ENCODE data around the gene CTIF. TPM values are rescaled to one million over a fixed set of nuclear protein-coding genes. Genes with fewer than 3 reads are reported as not detected.

Gene CTIF
- total RNA-seq, 1 experiment from 2014 or later, result 95.8 TPM

DNA sequence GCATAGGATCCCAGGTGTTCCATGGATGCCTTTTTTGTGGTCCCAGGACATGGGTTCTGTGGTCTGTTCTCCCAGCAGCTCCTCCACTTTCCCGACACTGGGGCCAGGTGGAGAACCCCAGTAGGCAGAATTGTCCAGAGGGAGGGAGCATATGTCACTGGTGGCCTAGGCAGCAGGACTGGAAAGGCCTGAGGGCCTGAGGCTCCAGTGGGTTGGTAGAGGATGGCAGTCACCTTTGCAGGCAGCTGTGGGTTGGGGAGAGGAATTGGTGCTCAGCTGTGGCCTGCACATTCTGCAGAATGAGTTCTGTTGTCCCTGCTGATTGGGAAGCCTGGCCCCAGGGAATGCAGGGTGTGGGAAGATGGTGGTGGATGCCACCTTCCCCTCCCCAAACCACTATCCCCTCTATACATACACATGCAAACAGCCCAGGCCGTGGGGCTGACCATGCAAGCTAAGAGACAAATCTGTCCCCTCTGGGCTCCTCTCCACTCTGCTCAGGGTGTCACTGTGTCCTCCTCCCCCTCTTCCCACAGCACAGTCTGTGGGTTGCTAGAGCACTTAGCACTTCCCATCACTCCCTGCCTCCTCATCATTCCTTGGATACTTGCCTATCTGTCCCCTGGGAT is 11.4 kb downstream of the CTIF start:
- no TSS peak for BruUV-seq (replicated peaks)
- ChIA-PET POLR2A (interaction anchor here (1.0 kb wide), 1 partner anchor 11 kb away, joined by 7 read pairs; the partner anchor contains the start of gene CTIF), CTCF (no interaction called here)
- Mint-ChIP-seq H3K9me3 (ENCODE audit: unreplicated experiment) (no peaks in the 10 kb centered on the region), H3K27me3 (ENCODE audit: insufficient read depth, unreplicated experiment) (no peaks in the 10 kb centered on the region), H3K27ac (ENCODE audit: low read depth, unreplicated experiment) (peak overlapping the region; percentile 65), H3K36me3 (ENCODE audit: insufficient read depth, unreplicated experiment) (peaks cover 5% of the 10 kb centered on the region), H3K4me1 (ENCODE audit: insufficient read depth, unreplicated experiment) (peaks cover 46% of the 10 kb centered on the region), H3K4me3 (ENCODE audit: unreplicated experiment) (no peak overlapping the region)
- DNase-seq (ENCODE audit: unreplicated experiment), result no peak
- intact Hi-C loops (cut with micrococcal nuclease), result no loop called here
- TF ChIP-seq, protein P1, sequence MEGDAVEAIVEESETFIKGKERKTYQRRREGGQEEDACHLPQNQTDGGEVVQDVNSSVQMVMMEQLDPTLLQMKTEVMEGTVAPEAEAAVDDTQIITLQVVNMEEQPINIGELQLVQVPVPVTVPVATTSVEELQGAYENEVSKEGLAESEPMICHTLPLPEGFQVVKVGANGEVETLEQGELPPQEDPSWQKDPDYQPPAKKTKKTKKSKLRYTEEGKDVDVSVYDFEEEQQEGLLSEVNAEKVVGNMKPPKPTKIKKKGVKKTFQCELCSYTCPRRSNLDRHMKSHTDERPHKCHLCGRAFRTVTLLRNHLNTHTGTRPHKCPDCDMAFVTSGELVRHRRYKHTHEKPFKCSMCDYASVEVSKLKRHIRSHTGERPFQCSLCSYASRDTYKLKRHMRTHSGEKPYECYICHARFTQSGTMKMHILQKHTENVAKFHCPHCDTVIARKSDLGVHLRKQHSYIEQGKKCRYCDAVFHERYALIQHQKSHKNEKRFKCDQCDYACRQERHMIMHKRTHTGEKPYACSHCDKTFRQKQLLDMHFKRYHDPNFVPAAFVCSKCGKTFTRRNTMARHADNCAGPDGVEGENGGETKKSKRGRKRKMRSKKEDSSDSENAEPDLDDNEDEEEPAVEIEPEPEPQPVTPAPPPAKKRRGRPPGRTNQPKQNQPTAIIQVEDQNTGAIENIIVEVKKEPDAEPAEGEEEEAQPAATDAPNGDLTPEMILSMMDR (IDR thresholded peaks at IDR 0.05; ENCODE audit: unreplicated experiment), result no peak

DNA sequence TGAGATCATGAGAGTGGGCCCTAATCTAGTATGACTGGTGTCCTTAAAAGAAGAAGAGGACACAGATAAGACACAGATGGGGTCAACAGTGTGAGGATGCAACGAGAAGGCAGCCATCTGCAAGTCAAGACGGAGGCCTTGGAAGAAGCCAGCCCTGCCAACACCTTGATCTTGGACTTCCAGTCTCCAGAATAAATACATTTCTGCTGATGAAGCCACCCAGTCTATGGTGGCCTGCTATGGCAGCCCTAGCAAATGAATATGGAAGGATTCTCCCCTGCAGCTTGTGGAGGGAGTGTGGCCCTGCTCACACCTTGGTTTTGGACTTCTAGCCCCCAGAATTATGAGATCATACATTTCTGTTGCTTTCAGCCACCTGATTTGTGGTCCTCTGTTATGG is 12.3 kb downstream of the CTIF start:
- no peaks in the 10 kb centered on the region for H3K27me3 Mint-ChIP-seq (ENCODE audit: insufficient read depth, unreplicated experiment)
- H3K9me3 Mint-ChIP-seq (ENCODE audit: unreplicated experiment), result no peaks in the 10 kb centered on the region
- no TSS peak for BruUV-seq (replicated peaks)
- H3K4me1 Mint-ChIP-seq (ENCODE audit: insufficient read depth, unreplicated experiment), result peaks cover 40% of the 10 kb centered on the region
- H3K27ac Mint-ChIP-seq (ENCODE audit: low read depth, unreplicated experiment), result no peak overlapping the region
- TF ChIP-seq, protein P1 (IDR thresholded peaks at IDR 0.05; ENCODE audit: unreplicated experiment), result no peak
- intact Hi-C loops (cut with micrococcal nuclease), result no loop called here
- H3K36me3 Mint-ChIP-seq (ENCODE audit: insufficient read depth, unreplicated experiment), result peaks cover 8% of the 10 kb centered on the region
- no peak overlapping the region for H3K4me3 Mint-ChIP-seq (ENCODE audit: unreplicated experiment)
- ChIA-PET POLR2A (interaction anchor here (0.6 kb wide), 1 partner anchor 356 kb away, joined by 3 read pairs; no protein-coding TSS in a partner anchor), CTCF (no interaction called here)
- no peak for DNase-seq (ENCODE audit: unreplicated experiment)

DNA sequence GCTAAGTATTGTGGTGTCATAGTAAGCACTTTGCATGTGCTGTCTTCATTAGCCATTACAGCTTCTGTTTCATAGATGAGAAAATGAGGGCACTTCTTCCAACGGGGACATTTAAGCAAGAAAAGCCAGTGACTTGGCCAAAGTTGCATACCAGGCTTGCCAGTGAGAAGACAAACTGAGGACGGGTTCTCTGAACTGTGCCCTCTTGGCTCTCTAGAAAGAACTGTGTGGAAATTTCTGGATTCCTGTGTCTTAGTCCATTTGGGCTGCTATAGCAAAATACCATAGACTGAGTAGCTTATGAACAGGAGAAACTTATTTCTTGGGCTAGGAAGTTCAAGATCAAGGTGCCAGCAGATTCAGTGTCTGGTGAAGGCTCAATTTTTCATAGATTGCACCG is 13.3 kb downstream of the CTIF start:
- no peak overlapping the region for H3K27ac Mint-ChIP-seq (ENCODE audit: low read depth, unreplicated experiment)
- ChIA-PET CTCF (no interaction called here), POLR2A (no interaction called here)

DNA sequence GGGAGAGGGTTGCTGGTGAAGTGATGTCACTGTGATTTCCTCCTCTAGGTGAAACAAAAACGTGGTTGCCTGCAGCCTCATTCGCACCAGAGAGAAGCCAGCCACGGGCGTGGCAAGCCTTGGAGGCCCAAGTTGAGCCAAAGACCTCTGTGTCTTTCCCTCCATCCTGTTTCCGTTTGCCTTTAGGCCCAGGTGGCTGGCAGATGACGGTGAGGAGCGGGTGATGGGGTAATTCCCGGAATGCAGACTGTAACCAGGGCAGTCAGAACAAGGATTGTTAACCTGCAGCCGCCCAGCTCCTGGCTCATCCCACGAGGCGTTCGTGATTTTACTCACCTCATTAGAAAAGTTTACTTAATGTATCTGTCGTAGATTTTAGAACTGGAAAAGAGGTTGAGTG is 14.4 kb downstream of the CTIF start:
- TF ChIP-seq, protein P1 (IDR thresholded peaks at IDR 0.05; ENCODE audit: unreplicated experiment), result no peak
- BruUV-seq (replicated peaks), result no TSS peak
- ChIA-PET CTCF (no interaction called here), POLR2A (no interaction called here)
- H3K4me1 Mint-ChIP-seq (ENCODE audit: insufficient read depth, unreplicated experiment), result peaks cover 30% of the 10 kb centered on the region
- no peaks in the 10 kb centered on the region for H3K27me3 Mint-ChIP-seq (ENCODE audit: insufficient read depth, unreplicated experiment)
- peaks cover 11% of the 10 kb centered on the region for H3K36me3 Mint-ChIP-seq (ENCODE audit: insufficient read depth, unreplicated experiment)
- DNase-seq (ENCODE audit: unreplicated experiment), result peak; percentile 58
- intact Hi-C loops (cut with micrococcal nuclease), result no loop called here
- H3K27ac Mint-ChIP-seq (ENCODE audit: low read depth, unreplicated experiment), result peak overlapping the region; percentile 67
- no peaks in the 10 kb centered on the region for H3K9me3 Mint-ChIP-seq (ENCODE audit: unreplicated experiment)
- no peak overlapping the region for H3K4me3 Mint-ChIP-seq (ENCODE audit: unreplicated experiment)

More for the DNA sequence above, 13.3 kb downstream of the CTIF start:
- TF ChIP-seq, protein P1 (IDR thresholded peaks at IDR 0.05; ENCODE audit: unreplicated experiment), result no peak
- Mint-ChIP-seq H3K4me1 (ENCODE audit: insufficient read depth, unreplicated experiment) (peaks cover 31% of the 10 kb centered on the region), H3K4me3 (ENCODE audit: unreplicated experiment) (no peak overlapping the region), H3K9me3 (ENCODE audit: unreplicated experiment) (no peaks in the 10 kb centered on the region), H3K36me3 (ENCODE audit: insufficient read depth, unreplicated experiment) (peaks cover 11% of the 10 kb centered on the region), H3K27me3 (ENCODE audit: insufficient read depth, unreplicated experiment) (no peaks in the 10 kb centered on the region)
- DNase-seq (ENCODE audit: unreplicated experiment), result no peak
- BruUV-seq (replicated peaks), result no TSS peak
- intact Hi-C loops (cut with micrococcal nuclease), result no loop called here

All from MCF 10A (cell line).